SJCRH30 (cell line): ENCODE data around the gene TRIM17. TPM values are rescaled to one million over a fixed set of nuclear protein-coding genes. Genes with fewer than 3 reads are reported as not detected.

Experiments
- DNase-seq, 2 experiments: peaks; one replicate each; pipeline ENCODE4 v3.0.0-alpha.2; 2015 to 2020
- H3K27ac ChIP-seq: fragments of 250-450 bp; sonication (Bioruptor Pico); 2 replicates; pipeline ENCODE4 v1.5.1; 2020; ENCODE audit warnings: mild to moderate bottlenecking, moderate library complexity
- H3K27me3 ChIP-seq: fragments of 250-450 bp; sonication (Bioruptor Pico); 2 replicates; pipeline ENCODE4 v1.5.1; 2020; ENCODE audit warnings: mild to moderate bottlenecking, moderate library complexity
- H3K36me3 ChIP-seq: fragments of 250-450 bp; sonication (Bioruptor Pico); 2 replicates; pipeline ENCODE4 v1.5.1; 2020; ENCODE audit warnings: mild to moderate bottlenecking, moderate library complexity
- H3K4me1 ChIP-seq: fragments of 250-450 bp; sonication (Bioruptor Pico); 2 replicates; pipeline ENCODE4 v1.5.1; 2020; ENCODE audit warnings: mild to moderate bottlenecking, moderate library complexity
- H3K4me3 ChIP-seq: fragments of 250-450 bp; sonication (Bioruptor Pico); 2 replicates; pipeline ENCODE4 v1.5.1; 2020; ENCODE audit warnings: mild to moderate bottlenecking, moderate library complexity
- H3K9me3 ChIP-seq: fragments of 250-450 bp; sonication (Bioruptor Pico); replicated peaks from 2 replicates; pipeline ENCODE4 v1.5.1; 2020; ENCODE audit warnings: mild to moderate bottlenecking, moderate library complexity
- total RNA-seq: library from RNA; depleted of rRNA; stranded (reverse); fragments of >200 nt; shearing (Covaris generic); gene quantifications from 2 replicates; pipeline ENCODE4 v1.2.3, GENCODE V29; 2014

TRIM17 gene
- total RNA-seq, 1 experiment from 2014 or later: not detected

DNA sequence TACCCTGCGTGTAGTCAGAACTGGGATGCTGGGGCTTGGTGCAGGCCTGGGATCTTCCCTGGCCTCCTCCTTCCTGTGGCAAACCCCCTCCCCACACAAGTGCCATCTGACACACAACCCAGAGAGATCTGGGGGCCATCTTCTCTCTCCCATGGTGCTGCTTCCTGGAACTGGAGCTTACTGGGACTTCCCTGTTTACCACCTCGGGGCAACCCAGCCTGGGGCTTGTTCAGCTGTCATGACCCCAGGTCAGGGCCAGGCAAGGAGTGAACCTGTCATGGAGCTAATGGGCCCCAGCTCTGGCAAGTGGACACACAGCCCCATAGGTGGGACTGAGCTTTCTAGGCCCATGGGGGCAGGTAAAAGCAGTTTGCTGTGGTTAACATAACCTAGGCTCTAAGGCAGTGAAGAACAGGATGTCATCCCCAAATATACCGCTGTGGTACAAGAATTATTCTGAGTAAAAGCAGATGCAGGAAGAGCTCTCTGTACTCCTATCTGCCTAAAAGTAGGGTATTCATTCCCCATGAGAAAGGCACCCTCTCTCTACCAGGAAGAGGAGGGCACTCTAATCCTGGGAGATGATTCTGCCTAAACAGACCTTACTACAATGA is 12.4 kb downstream of the TRIM17 start:
- Histone ChIP-seq H3K27me3 (no peaks in the 10 kb centered on the region), H3K9me3 (no peaks in the 10 kb centered on the region), H3K4me3 (no peak overlapping the region; the same call in 1 of the 2 replicates), H3K36me3 (peaks cover 23% of the 10 kb centered on the region), H3K4me1 (peaks cover 10% of the 10 kb centered on the region; the same call in 1 of the 2 replicates), H3K27ac (no peak overlapping the region)
- DNase-seq: no peak

- Histone ChIP-seq H3K27me3 (no peaks in the 10 kb centered on the region), H3K4me1 (peaks cover 10% of the 10 kb centered on the region; the same call in 1 of the 2 replicates), H3K9me3 (no peaks in the 10 kb centered on the region), H3K4me3 (no peak overlapping the region), H3K36me3 (peaks cover 30% of the 10 kb centered on the region), H3K27ac (no peak overlapping the region)
- no peak for DNase-seq
These were observed 13.4 kb downstream of the TRIM17 start for GRCh38 chr1:228403231-228403631.

DNA sequence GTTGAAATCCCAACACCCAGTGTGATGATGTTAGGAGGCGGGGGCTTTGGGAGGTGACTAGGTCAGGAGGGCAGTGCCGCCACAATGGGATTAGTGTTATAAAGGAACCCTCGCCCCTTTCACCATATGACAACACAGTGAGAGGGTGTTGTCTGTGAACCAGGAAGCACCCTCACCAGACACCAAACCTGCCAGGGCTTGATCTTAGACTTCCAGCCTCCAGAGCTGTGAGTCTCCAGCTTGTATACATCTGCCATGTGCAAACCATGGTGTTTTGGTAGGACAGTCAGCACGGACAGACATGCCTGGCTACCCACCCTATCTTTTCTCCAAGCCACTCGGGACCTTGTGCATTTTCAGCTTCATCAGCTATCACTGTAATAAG is 14.0 kb downstream of the TRIM17 start:
- Histone ChIP-seq H3K36me3 (peaks cover 34% of the 10 kb centered on the region), H3K4me3 (no peak overlapping the region), H3K27ac (no peak overlapping the region), H3K4me1 (peaks cover 10% of the 10 kb centered on the region; the same call in 1 of the 2 replicates), H3K27me3 (no peaks in the 10 kb centered on the region), H3K9me3 (no peaks in the 10 kb centered on the region)
- no peak for DNase-seq

- DNase-seq: no peak
- Histone ChIP-seq H3K4me3 (no peak overlapping the region), H3K9me3 (no peaks in the 10 kb centered on the region), H3K27me3 (no peaks in the 10 kb centered on the region), H3K4me1 (peaks cover 10% of the 10 kb centered on the region; the same call in 1 of the 2 replicates), H3K27ac (no peak overlapping the region), H3K36me3 (peaks cover 39% of the 10 kb centered on the region)
These were observed 14.7 kb downstream of the TRIM17 start for GRCh38 chr1:228401782-228402640.

DNA sequence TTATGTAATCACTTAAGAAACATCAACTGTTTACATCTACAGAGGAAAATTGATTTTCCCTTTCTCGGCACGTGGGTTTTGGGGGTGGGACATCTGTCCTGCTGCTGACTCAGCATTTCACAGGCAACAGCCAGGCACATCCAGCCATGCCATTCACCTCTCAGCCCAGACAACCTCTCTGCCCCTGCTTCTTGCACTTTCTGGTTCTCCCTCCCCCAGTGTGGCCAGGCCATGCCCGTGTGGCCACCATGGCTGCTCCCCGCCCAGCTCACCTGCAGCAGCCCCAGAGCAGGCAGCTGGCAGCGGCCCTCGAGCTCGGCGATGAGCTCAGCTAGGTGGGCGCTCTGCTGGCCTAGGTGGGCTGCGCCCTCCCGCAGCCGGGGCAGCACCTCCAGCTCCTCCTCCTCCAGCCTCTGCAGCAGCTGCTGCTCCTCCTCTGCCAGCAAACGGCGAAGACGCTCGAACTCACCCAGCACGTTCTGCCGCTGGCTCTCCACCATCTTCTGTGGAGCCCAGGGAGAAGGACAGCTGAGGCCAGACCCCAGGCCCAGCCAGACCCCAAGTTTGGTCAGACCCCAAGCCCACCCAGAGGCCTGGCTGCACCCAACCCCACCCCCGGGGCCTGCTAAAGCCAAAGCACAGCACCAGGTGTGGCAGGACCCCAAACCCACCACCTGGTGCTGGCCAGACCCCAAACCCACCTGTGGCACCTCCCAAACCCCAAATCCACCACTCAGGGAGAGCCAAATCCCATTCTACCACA is 15.8 kb downstream of the TRIM17 start:
- Histone ChIP-seq H3K27ac (no peak overlapping the region), H3K9me3 (no peaks in the 10 kb centered on the region), H3K36me3 (peaks cover 48% of the 10 kb centered on the region), H3K27me3 (no peaks in the 10 kb centered on the region), H3K4me3 (no peak overlapping the region), H3K4me1 (peaks cover 10% of the 10 kb centered on the region; the same call in 1 of the 2 replicates)
- DNase-seq: no peak

DNA sequence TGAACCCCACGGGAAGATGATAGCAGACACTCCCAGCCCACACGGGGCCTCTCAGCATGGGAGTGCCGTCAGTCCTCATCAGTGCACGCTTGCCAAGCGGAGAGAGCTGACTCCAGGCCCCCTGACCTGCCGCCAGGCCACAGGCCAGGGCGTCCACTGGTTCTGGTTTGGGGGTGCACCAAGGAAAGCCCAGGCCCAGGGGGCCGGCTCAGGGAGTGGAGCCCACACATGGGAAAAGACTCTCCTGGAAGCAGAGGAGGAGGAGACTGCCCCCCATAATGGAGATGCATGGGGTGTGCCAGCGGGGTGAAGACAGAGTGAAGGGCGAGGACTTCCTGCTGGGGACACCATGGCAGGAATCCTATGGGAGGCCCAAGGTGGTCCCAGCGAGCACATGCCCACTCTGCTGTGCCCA is 16.4 kb downstream of the TRIM17 start:
- no peak overlapping the region for H3K27ac ChIP-seq
- H3K36me3 ChIP-seq: peaks cover 51% of the 10 kb centered on the region

GRCh38 chr1:228399531-228400236 is 17.0 kb downstream of the TRIM17 start:
- H3K36me3 ChIP-seq: peaks cover 54% of the 10 kb centered on the region
- H3K4me3 ChIP-seq: no peak overlapping the region
- DNase-seq: no peak
- H3K27ac ChIP-seq: no peak overlapping the region
- no peaks in the 10 kb centered on the region for H3K9me3 ChIP-seq
- H3K4me1 ChIP-seq: peaks cover 2% of the 10 kb centered on the region; the same call in 1 of the 2 replicates
- H3K27me3 ChIP-seq: no peaks in the 10 kb centered on the region

More for the DNA sequence above, 16.4 kb downstream of the TRIM17 start:
- Histone ChIP-seq H3K27me3 (no peaks in the 10 kb centered on the region), H3K4me3 (no peak overlapping the region), H3K9me3 (no peaks in the 10 kb centered on the region), H3K4me1 (peaks cover 7% of the 10 kb centered on the region; the same call in 1 of the 2 replicates)
- DNase-seq: no peak

GRCh38 chr1:228398741-228399461 is 17.8 kb downstream of the TRIM17 start:
- Histone ChIP-seq H3K4me3 (no peak overlapping the region), H3K36me3 (peaks cover 46% of the 10 kb centered on the region), H3K4me1 (no peaks in the 10 kb centered on the region), H3K9me3 (no peaks in the 10 kb centered on the region), H3K27ac (no peak overlapping the region), H3K27me3 (no peaks in the 10 kb centered on the region)
- no peak for DNase-seq

DNA sequence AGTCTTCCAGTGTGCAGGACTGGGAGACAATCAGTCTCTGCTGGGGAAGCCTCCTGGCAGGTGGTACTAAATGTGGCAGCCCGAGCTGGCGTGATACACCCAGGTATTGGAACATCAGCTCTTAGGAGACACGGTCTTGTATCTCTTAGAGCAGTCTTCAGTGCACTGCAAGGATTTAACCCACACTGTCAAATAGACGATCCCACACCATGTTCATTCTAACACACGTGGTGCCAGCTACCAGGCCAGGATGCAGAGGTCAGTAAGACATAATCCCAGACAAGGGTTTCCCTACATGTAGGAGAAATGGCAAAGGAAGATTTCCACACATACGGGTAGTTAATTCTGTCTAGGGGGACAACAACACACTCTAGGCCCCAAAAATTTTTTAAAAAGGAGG is 18.7 kb downstream of the TRIM17 start:
- peaks cover 44% of the 10 kb centered on the region for H3K36me3 ChIP-seq
- no peak overlapping the region for H3K27ac ChIP-seq
- DNase-seq: no peak
- no peak overlapping the region for H3K4me3 ChIP-seq
- H3K27me3 ChIP-seq: no peaks in the 10 kb centered on the region
- H3K9me3 ChIP-seq: no peaks in the 10 kb centered on the region
- H3K4me1 ChIP-seq: no peaks in the 10 kb centered on the region

GRCh38 chr1:228396770-228397662 is 19.6 kb downstream of the TRIM17 start:
- no peak for DNase-seq
- Histone ChIP-seq H3K9me3 (no peaks in the 10 kb centered on the region), H3K27ac (no peak overlapping the region), H3K4me1 (no peaks in the 10 kb centered on the region), H3K27me3 (no peaks in the 10 kb centered on the region), H3K4me3 (no peak overlapping the region), H3K36me3 (peaks cover 40% of the 10 kb centered on the region)

DNA sequence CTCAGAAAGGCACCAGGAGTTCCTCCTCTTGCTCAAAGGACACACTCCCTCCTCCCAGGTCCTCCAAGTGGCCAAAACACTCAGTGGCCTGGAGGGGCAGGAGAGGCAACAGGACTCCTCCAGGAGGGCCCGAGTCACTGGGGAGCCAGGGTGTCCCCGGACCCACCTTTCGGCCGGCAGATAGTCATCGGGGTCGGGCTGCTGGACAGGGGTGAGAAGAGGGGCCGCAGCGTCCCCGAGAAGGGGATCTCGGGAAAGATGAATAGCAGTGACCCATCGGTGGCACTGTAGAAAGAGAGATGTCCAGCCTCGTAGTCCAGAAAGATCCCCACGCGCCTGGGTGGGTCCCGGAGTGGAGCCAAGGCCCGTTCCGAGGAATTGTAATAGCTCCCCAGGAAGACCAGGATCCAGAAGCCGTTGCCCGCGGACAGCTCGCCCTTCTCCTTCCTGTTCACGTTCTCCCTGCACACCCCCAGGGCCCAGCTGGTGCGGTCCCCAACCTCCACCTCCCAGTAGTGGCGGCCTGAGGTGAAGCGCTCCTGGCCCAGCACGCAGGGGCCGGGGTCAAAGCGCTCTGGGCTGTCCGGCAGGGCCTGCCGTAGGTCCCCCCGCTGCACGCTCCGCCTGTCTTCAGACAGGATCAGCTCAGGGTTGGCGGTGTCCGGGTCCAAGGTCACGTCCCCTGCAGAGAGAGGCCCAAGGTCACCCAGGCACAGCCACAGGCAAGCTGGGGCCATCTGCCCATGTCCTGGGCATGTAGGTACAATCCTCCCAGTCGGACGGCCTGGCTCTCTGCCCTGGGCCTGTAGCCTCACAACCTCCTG is 21.9 kb downstream of the TRIM17 start:
- no peaks in the 10 kb centered on the region for H3K27me3 ChIP-seq
- H3K4me1 ChIP-seq: no peaks in the 10 kb centered on the region
- no peak overlapping the region for H3K27ac ChIP-seq
- H3K36me3 ChIP-seq: peaks cover 31% of the 10 kb centered on the region
- no peak overlapping the region for H3K4me3 ChIP-seq
- DNase-seq: no peak
- H3K9me3 ChIP-seq: no peaks in the 10 kb centered on the region

GRCh38 chr1:228393811-228394570 is 22.7 kb downstream of the TRIM17 start:
- H3K4me3 ChIP-seq: no peak overlapping the region
- H3K27ac ChIP-seq: no peak overlapping the region
- DNase-seq: no peak
- H3K27me3 ChIP-seq: no peaks in the 10 kb centered on the region
- H3K4me1 ChIP-seq: no peaks in the 10 kb centered on the region
- no peaks in the 10 kb centered on the region for H3K9me3 ChIP-seq
- H3K36me3 ChIP-seq: peaks cover 30% of the 10 kb centered on the region
